Measurements from ENCODE around the gene KIF15. TPM values are rescaled to one million over a fixed set of nuclear protein-coding genes. Genes with fewer than 3 reads are reported as not detected.

The KIF15 gene
- total RNA-seq, 4 donors from 2014 or later: 0.25 to 1.6 (median 0.38) TPM

DNA sequence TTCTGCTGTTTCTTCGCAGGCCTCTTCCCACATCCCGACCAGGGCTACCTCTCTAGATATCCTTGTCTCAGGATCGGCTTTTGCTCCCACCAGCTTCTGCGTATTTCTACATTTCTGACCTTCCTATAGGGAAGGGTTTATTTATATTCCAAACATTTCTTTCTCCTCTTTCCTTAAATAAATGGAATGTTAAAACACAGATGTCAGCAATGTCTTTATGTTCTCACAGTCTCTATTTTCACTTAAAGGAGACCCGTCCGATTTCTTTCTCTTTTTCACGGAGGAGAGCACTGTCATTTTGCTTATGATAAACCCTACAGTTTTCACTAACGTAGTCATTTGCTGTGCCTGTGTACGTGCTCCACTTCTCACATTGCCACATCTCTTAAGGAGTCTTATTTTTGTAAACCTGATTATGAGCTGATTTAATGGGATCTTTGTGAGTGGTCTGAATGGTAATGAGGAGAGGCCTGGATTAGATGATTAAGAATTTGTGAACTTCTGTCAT lies 630 bp downstream of the KIF15 start:
- Histone ChIP-seq H3K4me3 (peak overlapping the region; percentile 60 to 100 (median 74)), H3K36me3 (peaks cover 0 to 16% of the 10 kb centered on the region in 2 donors), H3K27ac (no peak overlapping the region), H3K27me3 (no peaks in the 10 kb centered on the region), H3K9me3 (peaks cover 0 to 6% (median 0%) of the 10 kb centered on the region in 3 donors), H3K4me1 (peaks cover 11 to 12% of the 10 kb centered on the region in 2 donors)
- no peak for TF ChIP-seq POLR2A (IDR thresholded peaks at IDR 0.05)
- TF ChIP-seq, protein P1, sequence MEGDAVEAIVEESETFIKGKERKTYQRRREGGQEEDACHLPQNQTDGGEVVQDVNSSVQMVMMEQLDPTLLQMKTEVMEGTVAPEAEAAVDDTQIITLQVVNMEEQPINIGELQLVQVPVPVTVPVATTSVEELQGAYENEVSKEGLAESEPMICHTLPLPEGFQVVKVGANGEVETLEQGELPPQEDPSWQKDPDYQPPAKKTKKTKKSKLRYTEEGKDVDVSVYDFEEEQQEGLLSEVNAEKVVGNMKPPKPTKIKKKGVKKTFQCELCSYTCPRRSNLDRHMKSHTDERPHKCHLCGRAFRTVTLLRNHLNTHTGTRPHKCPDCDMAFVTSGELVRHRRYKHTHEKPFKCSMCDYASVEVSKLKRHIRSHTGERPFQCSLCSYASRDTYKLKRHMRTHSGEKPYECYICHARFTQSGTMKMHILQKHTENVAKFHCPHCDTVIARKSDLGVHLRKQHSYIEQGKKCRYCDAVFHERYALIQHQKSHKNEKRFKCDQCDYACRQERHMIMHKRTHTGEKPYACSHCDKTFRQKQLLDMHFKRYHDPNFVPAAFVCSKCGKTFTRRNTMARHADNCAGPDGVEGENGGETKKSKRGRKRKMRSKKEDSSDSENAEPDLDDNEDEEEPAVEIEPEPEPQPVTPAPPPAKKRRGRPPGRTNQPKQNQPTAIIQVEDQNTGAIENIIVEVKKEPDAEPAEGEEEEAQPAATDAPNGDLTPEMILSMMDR (IDR thresholded peaks at IDR 0.05 in 4 of 5, conservative IDR thresholded peaks at IDR 0.05 in 1 of 5): no peak
- ATAC-seq (no peak), DNase-seq (no peak)
- in situ Hi-C loops (cut with MboI; ENCODE audit: low sequenced_read_pairs in 4 of 4): loop anchor here in 1 of 4 donors (10.0 kb wide), 1 partner anchor 213 kb away; the partner anchor contains the start of genes EXOSC7 and ZDHHC3
- intact Hi-C loops (cut with DNase I; ENCODE audit: low total_unique reads): loop anchor here (5.0 kb wide), 1 partner anchor 425 kb away; the partner anchor contains the start of gene TCAIM

DNA sequence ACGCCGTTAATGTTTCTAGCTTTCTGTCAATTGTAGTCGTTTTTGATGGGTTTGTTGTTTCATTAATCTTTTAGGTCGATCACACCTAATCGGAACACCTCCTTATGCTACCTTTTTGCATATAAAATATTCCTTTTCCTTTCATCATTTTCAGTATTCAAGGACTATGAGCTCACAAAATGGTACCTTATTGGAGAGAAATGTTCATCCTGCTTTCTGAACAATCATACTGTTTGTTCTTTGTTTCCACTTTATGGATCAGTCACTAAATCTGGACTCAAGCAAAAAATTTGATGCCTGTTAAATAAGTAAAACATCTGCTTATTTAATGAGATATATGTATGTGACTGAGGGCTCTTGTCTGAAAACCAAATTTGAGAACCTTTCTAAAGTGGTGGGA lies 1.1 kb downstream of the KIF15 start:
- H3K4me1 ChIP-seq: peaks cover 11 to 12% of the 10 kb centered on the region in 2 donors
- no peaks in the 10 kb centered on the region for H3K27me3 ChIP-seq
- DNase-seq: no peak
- H3K27ac ChIP-seq: no peak overlapping the region
- in situ Hi-C loops (cut with MboI; ENCODE audit: low sequenced_read_pairs in 4 of 4) (loop anchor here in 1 of 4 donors (10.0 kb wide), 1 partner anchor 212 kb away; the partner anchor contains the start of genes EXOSC7 and ZDHHC3), intact Hi-C loops (cut with DNase I; ENCODE audit: low total_unique reads) (loop anchor here (5.0 kb wide), 1 partner anchor 425 kb away; the partner anchor contains the start of gene TCAIM)
- peaks cover 0 to 6% (median 0%) of the 10 kb centered on the region in 3 donors for H3K9me3 ChIP-seq
- ATAC-seq: no peak
- peak overlapping the region in 2 of 4 donors; percentile 60 to 100 for H3K4me3 ChIP-seq
- no peak for TF ChIP-seq POLR2A (IDR thresholded peaks at IDR 0.05)
- TF ChIP-seq, protein P1 (IDR thresholded peaks at IDR 0.05 in 4 of 5, conservative IDR thresholded peaks at IDR 0.05 in 1 of 5): no peak
- peaks cover 0 to 12% of the 10 kb centered on the region in 2 donors for H3K36me3 ChIP-seq

DNA sequence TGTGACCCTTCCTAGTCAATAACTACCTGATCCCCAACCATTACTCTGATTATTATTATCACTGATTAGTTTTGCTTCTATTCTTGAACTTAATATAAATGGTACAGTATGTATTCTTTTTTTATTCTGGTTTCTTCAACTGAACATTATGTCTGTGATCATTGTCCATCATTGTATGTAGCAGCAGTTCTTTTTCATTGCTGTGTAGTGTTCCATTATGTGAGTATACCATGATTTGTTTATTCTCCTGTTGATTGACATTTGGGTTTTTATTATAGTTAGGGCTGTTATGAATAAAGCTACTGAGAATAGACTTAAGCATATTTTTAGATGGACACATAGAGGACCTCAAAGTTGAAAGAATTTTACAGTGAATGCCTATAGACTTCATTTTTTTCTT lies 2.7 kb downstream of the KIF15 start:
- intact Hi-C loops (cut with DNase I; ENCODE audit: low total_unique reads): loop anchor here (5.0 kb wide), 1 partner anchor 427 kb away; the partner anchor contains the start of gene TCAIM
- Histone ChIP-seq H3K9me3 (no peaks in the 10 kb centered on the region), H3K4me3 (no peak overlapping the region), H3K4me1 (peaks cover 11 to 12% of the 10 kb centered on the region in 2 donors), H3K27ac (no peak overlapping the region), H3K36me3 (peaks cover 0 to 3% of the 10 kb centered on the region in 2 donors), H3K27me3 (no peaks in the 10 kb centered on the region)
- DNase-seq (no peak), ATAC-seq (no peak)
- in situ Hi-C loops (cut with MboI; ENCODE audit: low sequenced_read_pairs in 4 of 4): loop anchor here in 1 of 4 donors (10.0 kb wide), 1 partner anchor 211 kb away; the partner anchor contains the start of genes EXOSC7 and ZDHHC3
- no peak for TF ChIP-seq POLR2A (IDR thresholded peaks at IDR 0.05)
- TF ChIP-seq, protein P1 (IDR thresholded peaks at IDR 0.05 in 4 of 5, conservative IDR thresholded peaks at IDR 0.05 in 1 of 5): no peak

DNA sequence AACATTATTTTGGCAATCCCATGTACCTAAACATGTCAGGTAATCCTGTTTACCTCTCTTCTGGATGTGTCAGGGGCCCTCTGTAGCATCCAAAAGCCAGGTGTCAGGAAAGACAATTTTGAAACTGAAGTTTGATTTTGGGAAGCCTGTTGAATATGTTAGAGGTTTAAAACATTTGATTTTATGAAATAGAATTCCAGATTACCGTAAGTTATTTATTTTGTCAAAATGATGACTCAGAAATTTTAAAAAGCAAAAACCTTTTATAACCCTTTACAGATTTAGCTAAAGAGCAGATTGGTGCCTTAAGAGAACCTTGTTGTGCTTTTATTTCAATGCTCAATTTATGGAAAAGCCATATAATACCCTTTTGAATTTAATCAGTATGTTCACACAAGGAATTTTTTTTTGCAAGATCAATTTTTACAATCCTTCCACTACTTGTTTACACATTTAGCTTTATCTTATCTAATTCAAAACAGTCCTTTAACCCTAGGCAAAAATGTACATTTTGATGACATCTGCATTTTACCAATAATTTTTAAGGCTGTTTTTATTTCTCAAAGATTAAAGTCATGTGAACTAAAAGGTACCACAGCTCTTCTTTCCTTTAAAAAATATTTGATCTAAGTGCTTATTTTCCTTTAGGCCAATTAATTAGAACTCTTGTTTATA lies 10.0 kb downstream of the KIF15 start:
- TF ChIP-seq, protein P1 (IDR thresholded peaks at IDR 0.05 in 4 of 5, conservative IDR thresholded peaks at IDR 0.05 in 1 of 5): no peak
- TF ChIP-seq POLR2A (IDR thresholded peaks at IDR 0.05): no peak
- ATAC-seq (no peak), DNase-seq (no peak)
- H3K27me3 ChIP-seq: no peaks in the 10 kb centered on the region
- H3K27ac ChIP-seq: no peak overlapping the region
- H3K4me3 ChIP-seq: no peak overlapping the region
- no peaks in the 10 kb centered on the region for H3K36me3 ChIP-seq
- in situ Hi-C loops (cut with MboI; ENCODE audit: low sequenced_read_pairs in 4 of 4): no loop called here
- no peaks in the 10 kb centered on the region for H3K4me1 ChIP-seq
- intact Hi-C loops (cut with DNase I; ENCODE audit: low total_unique reads): no loop called here
- peaks cover 0 to 13% (median 2%) of the 10 kb centered on the region in 3 donors for H3K9me3 ChIP-seq

All from gastrocnemius medialis (tissue), 4 donors.